ENCODE data around the gene PNCK. TPM values are rescaled to one million over a fixed set of nuclear protein-coding genes. Genes with fewer than 3 reads are reported as not detected.
A peak's percentile ranks its signal among the peaks of the same experiment; 100 is the strongest.

Gene PNCK
- total RNA-seq, 2 donors from 2014 or later, result 8.5 to 50.6 TPM

DNA sequence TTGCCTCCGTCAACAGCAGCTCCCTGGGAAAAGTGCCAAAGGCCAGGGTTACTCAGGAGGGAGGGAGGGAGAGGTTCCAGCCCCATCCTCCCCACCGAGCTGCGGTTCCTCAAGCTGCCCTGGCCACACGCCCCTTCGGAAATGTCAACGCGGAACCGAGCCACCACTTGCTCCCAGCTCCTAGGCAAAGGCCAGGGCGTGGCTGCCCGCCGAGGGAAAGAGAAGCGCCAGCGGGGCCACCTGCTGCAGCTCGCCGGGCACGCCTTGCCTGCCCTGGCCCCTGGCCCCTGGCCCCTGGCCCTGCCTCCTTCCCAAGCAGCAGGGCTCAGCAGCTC, 29.4 kb upstream of the PNCK start:
- DNase-seq (ENCODE audit: low spot score), result peak; percentile 43
- Histone ChIP-seq H3K4me1 (replicated peaks) (no peaks in the 10 kb centered on the region), H3K36me3 (no peaks in the 10 kb centered on the region), H3K27ac (no peak overlapping the region), H3K4me3 (no peak overlapping the region), H3K27me3 (replicated peaks; ENCODE audit: insufficient read depth) (no peaks in the 10 kb centered on the region), H3K9me3 (no peaks in the 10 kb centered on the region)
- TF ChIP-seq POLR2AphosphoS5 (IDR thresholded peaks at IDR 0.05) (no peak), POLR2A (IDR thresholded peaks at IDR 0.05) (no peak)
- TF ChIP-seq, protein P1, sequence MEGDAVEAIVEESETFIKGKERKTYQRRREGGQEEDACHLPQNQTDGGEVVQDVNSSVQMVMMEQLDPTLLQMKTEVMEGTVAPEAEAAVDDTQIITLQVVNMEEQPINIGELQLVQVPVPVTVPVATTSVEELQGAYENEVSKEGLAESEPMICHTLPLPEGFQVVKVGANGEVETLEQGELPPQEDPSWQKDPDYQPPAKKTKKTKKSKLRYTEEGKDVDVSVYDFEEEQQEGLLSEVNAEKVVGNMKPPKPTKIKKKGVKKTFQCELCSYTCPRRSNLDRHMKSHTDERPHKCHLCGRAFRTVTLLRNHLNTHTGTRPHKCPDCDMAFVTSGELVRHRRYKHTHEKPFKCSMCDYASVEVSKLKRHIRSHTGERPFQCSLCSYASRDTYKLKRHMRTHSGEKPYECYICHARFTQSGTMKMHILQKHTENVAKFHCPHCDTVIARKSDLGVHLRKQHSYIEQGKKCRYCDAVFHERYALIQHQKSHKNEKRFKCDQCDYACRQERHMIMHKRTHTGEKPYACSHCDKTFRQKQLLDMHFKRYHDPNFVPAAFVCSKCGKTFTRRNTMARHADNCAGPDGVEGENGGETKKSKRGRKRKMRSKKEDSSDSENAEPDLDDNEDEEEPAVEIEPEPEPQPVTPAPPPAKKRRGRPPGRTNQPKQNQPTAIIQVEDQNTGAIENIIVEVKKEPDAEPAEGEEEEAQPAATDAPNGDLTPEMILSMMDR (IDR thresholded peaks at IDR 0.05), result no peak
- intact Hi-C loops (cut with DNase I), result loop anchor here (10.0 kb wide), 1 partner anchor 148 kb away; no protein-coding TSS in a partner anchor
- WGBS, result 10% methylated on average over 2 of the region's 16 CpGs

- no peaks in the 10 kb centered on the region for H3K36me3 ChIP-seq
- TF ChIP-seq, protein P1 (IDR thresholded peaks at IDR 0.05), result no peak
- TF ChIP-seq POLR2A (IDR thresholded peaks at IDR 0.05), result no peak
- TF ChIP-seq POLR2AphosphoS5 (IDR thresholded peaks at IDR 0.05), result no peak
- H3K9me3 ChIP-seq, result no peaks in the 10 kb centered on the region
- no peaks in the 10 kb centered on the region for H3K27me3 ChIP-seq (replicated peaks; ENCODE audit: insufficient read depth)
- H3K4me3 ChIP-seq, result no peak overlapping the region
- H3K4me1 ChIP-seq (replicated peaks), result no peaks in the 10 kb centered on the region
- no peak overlapping the region for H3K27ac ChIP-seq
- 76% methylated on average over 13 of the region's 23 CpGs for WGBS
- intact Hi-C loops (cut with DNase I), result loop anchor here (10.0 kb wide), 1 partner anchor 148 kb away; no protein-coding TSS in a partner anchor
- DNase-seq (ENCODE audit: low spot score), result no peak
Observed at GRCh38 chrX:153702336-153703035, 28.9 kb upstream of the PNCK start.

GRCh38 chrX:153701706-153702105, 28.1 kb upstream of the PNCK start:
- DNase-seq (ENCODE audit: low spot score), result no peak
- TF ChIP-seq, protein P1 (IDR thresholded peaks at IDR 0.05), result no peak
- no peak for TF ChIP-seq POLR2A (IDR thresholded peaks at IDR 0.05)
- no peak for TF ChIP-seq POLR2AphosphoS5 (IDR thresholded peaks at IDR 0.05)
- no peak overlapping the region for H3K4me3 ChIP-seq

DNA sequence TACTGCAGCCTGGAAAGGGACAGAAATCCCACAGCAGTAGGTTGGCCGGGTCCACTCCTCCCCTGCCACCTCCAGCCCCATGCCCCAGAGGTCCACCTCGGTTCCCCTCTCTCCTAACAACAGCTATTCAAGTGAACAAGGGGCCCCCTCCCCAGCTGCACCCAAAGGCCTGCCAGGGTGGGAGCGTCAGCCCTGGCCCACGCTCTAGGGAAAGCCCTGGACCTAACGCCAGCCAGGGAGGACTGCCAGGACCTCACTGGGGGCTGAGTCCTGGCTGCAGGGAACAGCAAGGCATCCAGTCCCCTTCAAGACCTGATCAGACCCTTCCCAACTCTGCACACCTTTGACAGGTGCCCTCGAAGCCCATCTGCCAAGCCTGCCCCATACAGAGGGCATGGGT, 27.4 kb upstream of the PNCK start:
- no peak for DNase-seq (ENCODE audit: low spot score)
- Histone ChIP-seq H3K9me3 (no peaks in the 10 kb centered on the region), H3K4me1 (replicated peaks) (no peaks in the 10 kb centered on the region), H3K36me3 (no peaks in the 10 kb centered on the region), H3K4me3 (no peak overlapping the region), H3K27ac (peak overlapping the region; percentile 56 to 60), H3K27me3 (replicated peaks; ENCODE audit: insufficient read depth) (no peaks in the 10 kb centered on the region)
- no peak for TF ChIP-seq POLR2A (IDR thresholded peaks at IDR 0.05)
- TF ChIP-seq, protein P1 (IDR thresholded peaks at IDR 0.05), result no peak
- TF ChIP-seq POLR2AphosphoS5 (IDR thresholded peaks at IDR 0.05), result no peak
- intact Hi-C loops (cut with DNase I), result loop anchor here (10.0 kb wide), 1 partner anchor 146 kb away; no protein-coding TSS in a partner anchor
- WGBS, result 72% methylated on average over 6 of the region's 6 CpGs

More at GRCh38 chrX:153701706-153702105, 28.1 kb upstream of the PNCK start:
- intact Hi-C loops (cut with DNase I), result loop anchor here (10.0 kb wide), 1 partner anchor 147 kb away; no protein-coding TSS in a partner anchor
- 96% methylated on average over 7 of the region's 12 CpGs for WGBS
- Histone ChIP-seq H3K36me3 (no peaks in the 10 kb centered on the region), H3K27me3 (replicated peaks; ENCODE audit: insufficient read depth) (no peaks in the 10 kb centered on the region), H3K27ac (no peak overlapping the region), H3K4me1 (replicated peaks) (no peaks in the 10 kb centered on the region), H3K9me3 (no peaks in the 10 kb centered on the region)

Data from prostate gland (tissue), 2 donors.